ENCODE measurements around the gene ANKRD44.

The ANKRD44 gene

DNA sequence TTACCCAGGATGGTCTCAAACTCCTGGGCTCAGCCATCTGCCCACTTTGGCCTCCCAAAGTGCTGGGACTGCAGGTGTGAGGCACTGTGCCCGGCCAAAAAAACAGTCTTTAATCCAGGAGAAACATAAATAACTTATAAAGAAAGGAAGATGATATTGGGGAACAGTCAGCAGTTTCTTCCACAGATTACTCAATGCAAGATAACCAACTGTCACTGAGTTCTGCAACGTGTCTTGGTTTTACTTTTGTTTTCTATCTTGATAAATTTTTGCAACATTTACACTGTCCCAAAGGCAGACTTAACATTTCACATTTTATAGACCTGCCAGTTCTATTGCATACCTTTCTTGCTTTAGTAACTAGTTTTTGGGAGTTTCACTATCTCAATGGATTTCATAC, 71.1 kb downstream of the ANKRD44 start:
- Histone ChIP-seq H3K27me3 (replicated peaks) (no peaks in the 10 kb centered on the region), H3K4me3 (ENCODE audit: low read depth, low read length) (no peak overlapping the region), H3K36me3 (replicated peaks) (no peaks in the 10 kb centered on the region), H3K27ac (no peak overlapping the region)
- in situ Hi-C loops (cut with HindIII; ENCODE audit: low pct_ligation_motif_present, low sequenced_read_pairs) = no loop called here
- TF ChIP-seq, protein P1, sequence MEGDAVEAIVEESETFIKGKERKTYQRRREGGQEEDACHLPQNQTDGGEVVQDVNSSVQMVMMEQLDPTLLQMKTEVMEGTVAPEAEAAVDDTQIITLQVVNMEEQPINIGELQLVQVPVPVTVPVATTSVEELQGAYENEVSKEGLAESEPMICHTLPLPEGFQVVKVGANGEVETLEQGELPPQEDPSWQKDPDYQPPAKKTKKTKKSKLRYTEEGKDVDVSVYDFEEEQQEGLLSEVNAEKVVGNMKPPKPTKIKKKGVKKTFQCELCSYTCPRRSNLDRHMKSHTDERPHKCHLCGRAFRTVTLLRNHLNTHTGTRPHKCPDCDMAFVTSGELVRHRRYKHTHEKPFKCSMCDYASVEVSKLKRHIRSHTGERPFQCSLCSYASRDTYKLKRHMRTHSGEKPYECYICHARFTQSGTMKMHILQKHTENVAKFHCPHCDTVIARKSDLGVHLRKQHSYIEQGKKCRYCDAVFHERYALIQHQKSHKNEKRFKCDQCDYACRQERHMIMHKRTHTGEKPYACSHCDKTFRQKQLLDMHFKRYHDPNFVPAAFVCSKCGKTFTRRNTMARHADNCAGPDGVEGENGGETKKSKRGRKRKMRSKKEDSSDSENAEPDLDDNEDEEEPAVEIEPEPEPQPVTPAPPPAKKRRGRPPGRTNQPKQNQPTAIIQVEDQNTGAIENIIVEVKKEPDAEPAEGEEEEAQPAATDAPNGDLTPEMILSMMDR (IDR thresholded peaks at IDR 0.05; ENCODE audit: low read depth, low read length, missing control alignments) = no peak
- DNase-seq = no peak

DNA sequence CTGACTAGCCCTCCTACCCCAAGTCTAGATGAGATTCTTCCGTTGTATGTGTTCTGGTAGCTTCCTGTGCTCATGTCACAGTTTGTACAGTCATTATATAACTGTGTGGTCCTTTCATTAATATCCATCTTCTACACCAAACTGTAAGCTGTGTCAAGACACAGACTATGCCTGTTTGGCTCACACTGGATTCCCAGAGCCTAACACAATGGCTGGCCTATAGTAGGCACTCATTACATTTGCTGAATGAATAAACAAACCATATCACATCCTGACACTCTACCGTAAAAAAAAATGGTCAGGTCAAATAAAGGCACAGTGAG, 72.6 kb downstream of the ANKRD44 start:
- Histone ChIP-seq H3K27ac (no peak overlapping the region), H3K27me3 (replicated peaks) (no peaks in the 10 kb centered on the region), H3K36me3 (replicated peaks) (no peaks in the 10 kb centered on the region), H3K4me3 (ENCODE audit: low read depth, low read length) (no peak overlapping the region)
- no peak for DNase-seq
- in situ Hi-C loops (cut with HindIII; ENCODE audit: low pct_ligation_motif_present, low sequenced_read_pairs) = no loop called here
- TF ChIP-seq, protein P1 (IDR thresholded peaks at IDR 0.05; ENCODE audit: low read depth, low read length, missing control alignments) = no peak

DNA sequence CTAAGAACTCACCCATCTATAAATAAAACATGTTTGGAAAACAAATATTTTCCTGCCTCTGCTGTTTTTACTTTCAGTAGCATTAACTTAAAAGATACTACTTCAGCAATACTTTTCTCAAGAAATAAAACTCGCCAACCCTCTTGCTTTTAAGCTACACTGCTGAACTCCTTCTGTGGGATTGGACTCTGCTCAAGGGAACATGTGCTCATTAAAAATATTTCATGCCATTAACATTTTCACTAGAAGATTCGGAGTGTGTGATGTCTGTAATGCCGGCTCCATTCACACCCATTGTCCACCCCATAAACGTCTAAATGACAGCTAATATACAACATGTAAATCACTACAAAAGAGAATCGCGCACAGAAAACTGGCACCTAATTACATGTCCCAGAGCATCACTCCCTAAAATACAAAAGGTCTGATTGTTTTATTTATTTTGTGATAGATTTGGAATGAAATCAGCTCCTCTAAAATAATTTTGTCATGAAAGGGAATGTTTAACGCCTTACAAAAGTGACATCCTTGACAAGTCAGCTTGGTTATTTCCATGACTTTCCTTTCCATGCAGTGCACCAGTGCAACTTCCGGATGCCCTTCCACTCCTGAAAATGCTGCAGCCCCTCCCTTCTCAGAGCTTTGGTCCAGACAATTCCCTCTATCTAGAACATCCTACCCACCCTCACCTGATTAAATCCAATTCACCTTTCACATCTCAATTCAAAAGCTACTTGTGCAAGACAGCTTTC, 73.1 kb downstream of the ANKRD44 start:
- in situ Hi-C loops (cut with HindIII; ENCODE audit: low pct_ligation_motif_present, low sequenced_read_pairs) = no loop called here
- Histone ChIP-seq H3K36me3 (replicated peaks) (no peaks in the 10 kb centered on the region), H3K27me3 (replicated peaks) (no peaks in the 10 kb centered on the region), H3K4me3 (ENCODE audit: low read depth, low read length) (no peak overlapping the region), H3K27ac (no peak overlapping the region)
- TF ChIP-seq, protein P1 (IDR thresholded peaks at IDR 0.05; ENCODE audit: low read depth, low read length, missing control alignments) = no peak
- no peak for DNase-seq

DNA sequence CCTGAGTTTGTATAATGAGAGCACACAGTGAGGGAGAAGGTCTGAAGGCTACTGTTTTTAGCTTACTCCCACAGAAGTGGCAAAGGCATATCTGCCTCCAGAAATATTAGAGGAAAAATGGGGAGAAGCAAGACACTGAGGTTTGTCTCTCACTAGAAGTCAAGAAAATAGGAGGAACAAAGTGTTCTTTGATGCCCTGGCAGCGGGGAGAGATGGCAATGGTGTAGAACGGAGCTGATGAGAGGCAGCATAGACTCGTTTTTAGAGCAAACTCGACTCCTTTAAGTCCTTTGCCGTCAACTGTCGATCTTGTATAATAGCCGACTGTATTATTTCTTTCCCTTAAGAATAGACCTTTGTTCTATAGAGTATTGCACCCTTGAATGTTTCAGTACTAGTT, 73.8 kb downstream of the ANKRD44 start:
- no peaks in the 10 kb centered on the region for H3K36me3 ChIP-seq (replicated peaks)
- no peaks in the 10 kb centered on the region for H3K27me3 ChIP-seq (replicated peaks)
- TF ChIP-seq, protein P1 (IDR thresholded peaks at IDR 0.05; ENCODE audit: low read depth, low read length, missing control alignments) = no peak
- in situ Hi-C loops (cut with HindIII; ENCODE audit: low pct_ligation_motif_present, low sequenced_read_pairs) = no loop called here
- no peak for DNase-seq
- H3K27ac ChIP-seq = no peak overlapping the region
- no peak overlapping the region for H3K4me3 ChIP-seq (ENCODE audit: low read depth, low read length)

DNA sequence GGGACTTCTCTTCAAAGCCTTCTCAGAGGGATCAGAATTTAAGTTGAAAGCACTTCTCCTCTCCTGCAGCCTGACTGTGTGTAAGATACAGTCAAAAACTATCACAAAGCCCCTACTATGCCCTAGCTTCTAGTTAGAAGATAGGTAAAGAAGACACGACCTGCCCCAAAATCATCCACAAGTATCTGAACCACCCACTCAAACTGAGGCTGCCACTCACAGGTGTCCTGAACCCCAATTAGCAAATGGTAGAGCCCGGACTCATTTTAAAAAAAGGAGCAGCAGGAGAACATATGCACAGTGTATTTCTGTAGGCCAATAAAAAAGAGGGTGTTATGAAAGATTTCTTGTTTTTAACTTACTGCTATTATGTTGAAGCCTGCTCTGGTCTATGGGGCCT, 74.4 kb downstream of the ANKRD44 start:
- H3K4me3 ChIP-seq (ENCODE audit: low read depth, low read length) = no peak overlapping the region
- H3K27me3 ChIP-seq (replicated peaks) = no peaks in the 10 kb centered on the region
- TF ChIP-seq, protein P1 (IDR thresholded peaks at IDR 0.05; ENCODE audit: low read depth, low read length, missing control alignments) = no peak
- in situ Hi-C loops (cut with HindIII; ENCODE audit: low pct_ligation_motif_present, low sequenced_read_pairs) = no loop called here
- no peak overlapping the region for H3K27ac ChIP-seq
- H3K36me3 ChIP-seq (replicated peaks) = no peaks in the 10 kb centered on the region
- DNase-seq = no peak

DNA sequence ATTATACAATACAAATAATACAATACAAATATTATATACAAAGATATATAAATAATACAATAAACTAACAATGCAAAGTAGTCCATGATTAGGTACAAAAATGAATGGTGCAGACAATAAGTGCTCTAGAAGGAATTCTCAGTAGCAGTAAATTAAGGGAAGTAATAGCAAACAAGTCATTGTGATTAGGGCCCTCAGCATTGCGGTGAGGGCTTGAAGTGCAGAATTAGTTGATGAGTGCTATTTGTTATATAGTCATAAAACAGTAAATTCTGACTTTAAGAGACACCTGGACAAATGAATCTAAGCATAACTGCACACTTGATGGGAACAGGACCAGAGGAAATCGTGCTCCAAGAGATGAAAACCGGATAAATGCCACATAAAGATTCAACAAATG, 74.9 kb downstream of the ANKRD44 start:
- H3K36me3 ChIP-seq (replicated peaks) = no peaks in the 10 kb centered on the region
- no peak for DNase-seq
- TF ChIP-seq, protein P1 (IDR thresholded peaks at IDR 0.05; ENCODE audit: low read depth, low read length, missing control alignments) = no peak
- H3K27me3 ChIP-seq (replicated peaks) = no peaks in the 10 kb centered on the region
- no peak overlapping the region for H3K4me3 ChIP-seq (ENCODE audit: low read depth, low read length)
- no peak overlapping the region for H3K27ac ChIP-seq
- in situ Hi-C loops (cut with HindIII; ENCODE audit: low pct_ligation_motif_present, low sequenced_read_pairs) = no loop called here

Data from brain microvascular endothelial cell (primary cell).